Keratinocyte (primary cell): ENCODE results near the gene LPGAT1. TPM values are rescaled to one million over a fixed set of nuclear protein-coding genes. Genes with fewer than 3 reads are reported as not detected.
A peak's percentile ranks its signal among the peaks of the same experiment; 100 is the strongest.

Experiments used
- DNase-seq: peaks from one replicate; pipeline ENCODE4 v3.0.0-alpha.2; 2011; ENCODE audit warnings: low read depth, missing footprints, low spot score
- FAIRE-seq: peaks from 2 replicates; lab custom pipeline; 2011; peaks lifted over from hg19 to GRCh38; lab: Jason Lieb, UNC
- H2AFZ ChIP-seq: 2 replicates; pipeline ENCODE4 v1.6.0; 2012; ENCODE audit warnings: low read length, control low read depth, inconsistent platforms; ENCODE audit not compliant: control insufficient read depth
- H3K27ac ChIP-seq: 2 replicates; pipeline ENCODE4 v1.5.1; 2011; ENCODE audit warnings: low read length; ENCODE audit not compliant: control insufficient read depth, insufficient read depth
- H3K27me3 ChIP-seq: 3 replicates; pipeline ENCODE4 v1.6.0; 2011; ENCODE audit warnings: low read length; ENCODE audit not compliant: control insufficient read depth, insufficient read depth; ENCODE audit errors: extremely low read depth
- H3K36me3 ChIP-seq, 2 experiments: 2 replicates in 1 of 2; 3 replicates in 1 of 2; pipeline ENCODE4 v1.5.1; 2011; ENCODE audit warnings: low read length in 2 of 2, mild to moderate bottlenecking in 1 of 2; ENCODE audit not compliant: control insufficient read depth in 2 of 2, insufficient read depth in 2 of 2; ENCODE audit errors: extremely low read depth in 1 of 2
- H3K4me1 ChIP-seq: 3 replicates; pipeline ENCODE4 v1.5.1; 2011; ENCODE audit warnings: low read length; ENCODE audit not compliant: control insufficient read depth, insufficient read depth; ENCODE audit errors: extremely low read depth
- H3K4me2 ChIP-seq: 3 replicates; pipeline ENCODE4 v1.6.0; 2011; ENCODE audit warnings: low read depth, low read length; ENCODE audit not compliant: control insufficient read depth, insufficient read depth; ENCODE audit errors: extremely low read depth
- H3K4me3 ChIP-seq, 3 experiments: fragments of 200-600 bp in 1 of 3; sonication (generic) in 1 of 3; 2 replicates in 2 of 3; 3 replicates in 1 of 3; pipeline ENCODE4 v1.5.1; 2011 to 2016; ENCODE audit warnings: low read length in 3 of 3, mild to moderate bottlenecking in 3 of 3, control low read depth in 2 of 3, inconsistent platforms in 1 of 3, low read depth in 1 of 3, mixed read lengths in 1 of 3, mixed run types in 1 of 3, moderate library complexity in 1 of 3; ENCODE audit not compliant: control insufficient read depth in 2 of 3, insufficient read depth in 2 of 3; ENCODE audit errors: extremely low read depth in 1 of 3
- H3K79me2 ChIP-seq: 2 replicates; pipeline ENCODE4 v1.6.0; 2012; ENCODE audit warnings: low read length; ENCODE audit not compliant: control insufficient read depth, insufficient read depth
- H3K9ac ChIP-seq: 3 replicates; pipeline ENCODE4 v1.6.0; 2011; ENCODE audit warnings: low read length; ENCODE audit not compliant: control insufficient read depth, insufficient read depth; ENCODE audit errors: extremely low read depth
- H3K9me1 ChIP-seq: 3 replicates; pipeline ENCODE4 v1.6.0; 2011; ENCODE audit warnings: low read length; ENCODE audit not compliant: control insufficient read depth, insufficient read depth; ENCODE audit errors: extremely low read depth
- H3K9me3 ChIP-seq: 2 replicates; pipeline ENCODE4 v1.5.1; 2012; ENCODE audit warnings: low read depth, low read length; ENCODE audit not compliant: control insufficient read depth
- H4K20me1 ChIP-seq: 3 replicates; pipeline ENCODE4 v1.6.0; 2011; ENCODE audit warnings: low read length; ENCODE audit not compliant: control insufficient read depth, insufficient read depth; ENCODE audit errors: extremely low read depth
- EZH2 ChIP-seq: IDR thresholded peaks from one replicate; pipeline ENCODE4 v1.6.1; 2012; ENCODE audit warnings: inconsistent platforms, mild to moderate bottlenecking, low read length, moderate library complexity
- dilution Hi-C: fragments of 300-500 bp; cut with MboI; formaldehyde crosslinking; loops from one replicate; pipeline ENCODE4 v1.7.0; 2020; ENCODE audit warnings: low sequenced_read_pairs; ENCODE audit not compliant: extremely low pct_ligation_motif_present
- polyA plus RNA-seq, 5 experiments: library from polyadenylated mRNA; depleted of rRNA in 3 of 5; stranded (reverse) in 3 of 5; stranded (forward) in 1 of 5; unstranded in 1 of 5; fragments of >200 nt; gene quantifications; 1 replicate in 1 of 5; 2 replicates in 3 of 5; 3 replicates in 1 of 5; pipeline versions ENCODE4 v1.2.1 to v1.2.3, GENCODE V29; 2011 to 2012; ENCODE audit warnings: missing spikeins in 2 of 5, low read depth in 1 of 5, low replicate concordance in 1 of 5
- TF ChIP-seq, protein P1 (sequence below), 3 experiments: IDR thresholded peaks in 1 of 3; conservative IDR thresholded peaks in 1 of 3; optimal IDR thresholded peaks in 1 of 3; 2 replicates in 2 of 3; 3 replicates in 1 of 3; pipeline versions ENCODE3 to v1.5.1; 2011; ENCODE audit warnings: low read length in 3 of 3, mild to moderate bottlenecking in 3 of 3, moderate library complexity in 2 of 3, control low read depth in 1 of 3, inconsistent platforms in 1 of 3; ENCODE audit not compliant: insufficient read depth in 2 of 3; ENCODE audit errors: extremely low read depth in 1 of 3

LPGAT1 gene
- polyA plus RNA-seq, 1 donor (not counting 4 experiments of a cell fraction or from before 2014, with no cell fraction given), result 14.7 TPM

DNA sequence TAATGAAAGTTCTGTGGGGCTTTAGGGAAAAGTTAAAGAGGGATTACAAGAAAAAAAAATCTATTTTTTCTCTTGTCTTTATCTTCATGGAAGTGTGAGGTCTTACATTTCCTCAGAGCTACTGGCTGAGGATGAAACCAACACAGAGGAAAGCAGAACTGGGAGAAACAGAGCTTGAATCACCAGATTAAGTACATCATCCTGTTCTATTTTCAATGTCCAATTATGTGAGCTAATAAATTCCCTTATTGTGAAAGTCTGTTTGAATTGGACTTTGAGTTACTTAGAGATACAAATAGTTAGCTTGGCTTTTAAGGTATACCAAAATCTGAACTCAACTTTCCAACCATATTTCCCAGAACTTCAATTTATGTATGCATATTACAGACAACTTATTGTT lies 69.2 kb downstream of the LPGAT1 start:
- H3K9me1 ChIP-seq, result no peaks in the 10 kb centered on the region
- H2AFZ ChIP-seq, result no peak overlapping the region
- FAIRE-seq, result peak; percentile 39
- peaks cover 0 to 3% of the 10 kb centered on the region in 2 experiments for H3K36me3 ChIP-seq
- no peaks in the 10 kb centered on the region for H3K27me3 ChIP-seq
- no peak overlapping the region for H3K4me3 ChIP-seq
- no peak for DNase-seq
- H3K79me2 ChIP-seq, result no peaks in the 10 kb centered on the region
- H3K9me3 ChIP-seq, result no peaks in the 10 kb centered on the region
- no peak overlapping the region for H3K27ac ChIP-seq
- no peaks in the 10 kb centered on the region for H4K20me1 ChIP-seq
- no peak for TF ChIP-seq EZH2
- TF ChIP-seq, protein P1, sequence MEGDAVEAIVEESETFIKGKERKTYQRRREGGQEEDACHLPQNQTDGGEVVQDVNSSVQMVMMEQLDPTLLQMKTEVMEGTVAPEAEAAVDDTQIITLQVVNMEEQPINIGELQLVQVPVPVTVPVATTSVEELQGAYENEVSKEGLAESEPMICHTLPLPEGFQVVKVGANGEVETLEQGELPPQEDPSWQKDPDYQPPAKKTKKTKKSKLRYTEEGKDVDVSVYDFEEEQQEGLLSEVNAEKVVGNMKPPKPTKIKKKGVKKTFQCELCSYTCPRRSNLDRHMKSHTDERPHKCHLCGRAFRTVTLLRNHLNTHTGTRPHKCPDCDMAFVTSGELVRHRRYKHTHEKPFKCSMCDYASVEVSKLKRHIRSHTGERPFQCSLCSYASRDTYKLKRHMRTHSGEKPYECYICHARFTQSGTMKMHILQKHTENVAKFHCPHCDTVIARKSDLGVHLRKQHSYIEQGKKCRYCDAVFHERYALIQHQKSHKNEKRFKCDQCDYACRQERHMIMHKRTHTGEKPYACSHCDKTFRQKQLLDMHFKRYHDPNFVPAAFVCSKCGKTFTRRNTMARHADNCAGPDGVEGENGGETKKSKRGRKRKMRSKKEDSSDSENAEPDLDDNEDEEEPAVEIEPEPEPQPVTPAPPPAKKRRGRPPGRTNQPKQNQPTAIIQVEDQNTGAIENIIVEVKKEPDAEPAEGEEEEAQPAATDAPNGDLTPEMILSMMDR (optimal IDR thresholded peaks at IDR 0.05 in 1 of 3, IDR thresholded peaks at IDR 0.05 in 1 of 3, conservative IDR thresholded peaks at IDR 0.05 in 1 of 3; ENCODE audit: extremely low read depth in 1 of 3, insufficient read depth in 2 of 3, low read length in 3 of 3), result no peak
- dilution Hi-C loops, result no loop called here
- H3K9ac ChIP-seq, result no peak overlapping the region
- H3K4me1 ChIP-seq, result no peaks in the 10 kb centered on the region
- H3K4me2 ChIP-seq, result no peak overlapping the region

- TF ChIP-seq, protein P1 (optimal IDR thresholded peaks at IDR 0.05 in 1 of 3, IDR thresholded peaks at IDR 0.05 in 1 of 3, conservative IDR thresholded peaks at IDR 0.05 in 1 of 3; ENCODE audit: extremely low read depth in 1 of 3, insufficient read depth in 2 of 3, low read length in 3 of 3), result no peak
- TF ChIP-seq EZH2, result no peak
- FAIRE-seq (no peak), DNase-seq (no peak)
- H4K20me1 ChIP-seq, result peaks cover 3% of the 10 kb centered on the region
- H3K27me3 ChIP-seq, result no peaks in the 10 kb centered on the region
- H3K4me2 ChIP-seq, result no peak overlapping the region
- no peak overlapping the region for H3K27ac ChIP-seq
- peaks cover 2% of the 10 kb centered on the region for H3K9me1 ChIP-seq
- H3K9ac ChIP-seq, result no peak overlapping the region
- H3K4me3 ChIP-seq, result no peak overlapping the region
- no peaks in the 10 kb centered on the region for H3K36me3 ChIP-seq
- H2AFZ ChIP-seq, result no peak overlapping the region
- no peaks in the 10 kb centered on the region for H3K4me1 ChIP-seq
- H3K79me2 ChIP-seq, result no peaks in the 10 kb centered on the region
- H3K9me3 ChIP-seq, result no peaks in the 10 kb centered on the region
- dilution Hi-C loops, result no loop called here
These were observed 74.0 kb downstream of the LPGAT1 start for GRCh38 chr1:211756471-211757020.
